Kasumi-1 (cell line): ENCODE measurements around the gene DCST2.
"Not testable (repeated sequence)": the region's sequence is repeated elsewhere in the genome, so short reads cannot be mapped to it uniquely, and the experiment has no call there.

Experiments used
- DNase-seq, 2 experiments: peaks; one replicate each; lab custom pipeline; 2025; lab: John Stamatoyannopoulos, UW

Gene DCST2

DNA sequence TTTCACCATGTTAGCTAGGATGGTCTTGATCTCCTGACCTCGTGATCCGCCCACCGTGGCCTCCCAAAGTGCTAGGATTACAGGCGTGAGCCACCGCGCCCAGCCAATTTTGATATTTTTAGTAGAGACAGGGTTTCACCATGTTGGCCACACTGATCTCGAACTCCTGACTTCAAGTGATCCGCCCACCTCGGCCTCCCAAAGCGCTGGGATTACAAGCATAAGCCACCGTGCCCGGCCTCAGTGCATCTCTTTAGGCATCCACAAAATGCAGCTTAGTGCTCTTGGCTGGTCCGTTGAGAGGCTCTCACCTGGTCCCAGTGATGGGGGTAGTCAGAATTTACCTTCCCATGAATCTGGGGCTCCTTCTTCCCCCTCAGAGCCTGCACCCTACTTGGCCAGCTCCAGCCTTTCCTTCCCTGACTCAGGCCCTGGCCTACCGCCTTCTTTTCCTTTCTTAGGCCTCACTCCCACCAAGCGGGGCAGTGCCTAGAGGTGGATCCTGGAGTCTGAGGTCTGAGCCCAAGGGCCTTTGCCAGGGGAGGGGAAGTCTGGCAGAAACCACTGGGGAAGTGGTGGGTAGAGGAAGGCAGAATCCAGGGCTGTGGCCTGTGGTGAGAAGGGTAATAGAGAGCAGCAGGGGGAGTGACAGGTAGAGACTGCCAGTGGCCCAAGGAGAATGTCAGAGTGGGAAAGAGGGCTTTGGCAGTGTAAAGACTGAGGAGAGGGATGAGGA, 36.4 kb downstream of the DCST2 start:
- peak; percentile 55 to 57 for DNase-seq

- peak; percentile 45 to 48 for DNase-seq
Observed at GRCh38 chr1:154995301-154995983, 38.1 kb downstream of the DCST2 start.

- no peak for DNase-seq
Observed at GRCh38 chr1:154994591-154994990, 39.0 kb downstream of the DCST2 start.

GRCh38 chr1:154994269-154994587, 39.4 kb downstream of the DCST2 start:
- DNase-seq: no peak

DNA sequence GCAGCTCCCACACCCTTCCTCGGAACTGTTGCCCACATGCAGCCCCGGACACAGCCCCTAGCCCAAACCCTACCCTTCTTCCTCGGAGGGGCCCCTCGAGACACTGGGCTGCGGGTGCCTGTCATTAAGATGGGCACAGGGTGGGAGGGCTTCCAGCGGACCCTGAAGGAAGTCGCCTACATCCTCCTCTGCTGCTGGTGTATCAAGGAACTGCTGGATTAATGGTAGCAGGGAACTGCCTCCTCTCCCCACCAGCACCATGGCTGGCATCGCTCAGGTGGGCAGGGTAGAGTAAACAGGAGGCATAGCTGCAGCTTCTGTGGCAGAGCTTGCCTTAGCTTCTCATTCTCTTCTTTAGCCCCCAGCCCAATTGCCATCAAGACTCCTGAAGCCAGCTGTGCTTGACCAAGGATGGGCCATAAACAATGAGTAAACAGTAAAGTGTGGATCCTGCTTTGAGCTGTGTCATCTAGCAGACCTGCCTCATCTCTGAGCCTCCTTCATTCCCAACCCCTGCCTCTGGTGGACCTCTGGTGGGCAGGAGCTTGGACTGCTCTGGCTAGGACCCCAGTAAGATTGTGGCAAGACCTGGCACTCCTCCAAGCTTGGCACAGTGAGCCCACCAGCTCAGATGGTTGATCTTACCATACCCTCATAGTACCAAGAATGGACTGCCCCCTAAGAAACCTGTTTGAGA, 39.9 kb downstream of the DCST2 start, which contains the start of gene LENEP:
LENEP (plus strand) TSS at position 15 of the 697 bp plus-strand sequence; CDS start at position 37, 22 bp downstream.
- DNase-seq: no peak

DNA sequence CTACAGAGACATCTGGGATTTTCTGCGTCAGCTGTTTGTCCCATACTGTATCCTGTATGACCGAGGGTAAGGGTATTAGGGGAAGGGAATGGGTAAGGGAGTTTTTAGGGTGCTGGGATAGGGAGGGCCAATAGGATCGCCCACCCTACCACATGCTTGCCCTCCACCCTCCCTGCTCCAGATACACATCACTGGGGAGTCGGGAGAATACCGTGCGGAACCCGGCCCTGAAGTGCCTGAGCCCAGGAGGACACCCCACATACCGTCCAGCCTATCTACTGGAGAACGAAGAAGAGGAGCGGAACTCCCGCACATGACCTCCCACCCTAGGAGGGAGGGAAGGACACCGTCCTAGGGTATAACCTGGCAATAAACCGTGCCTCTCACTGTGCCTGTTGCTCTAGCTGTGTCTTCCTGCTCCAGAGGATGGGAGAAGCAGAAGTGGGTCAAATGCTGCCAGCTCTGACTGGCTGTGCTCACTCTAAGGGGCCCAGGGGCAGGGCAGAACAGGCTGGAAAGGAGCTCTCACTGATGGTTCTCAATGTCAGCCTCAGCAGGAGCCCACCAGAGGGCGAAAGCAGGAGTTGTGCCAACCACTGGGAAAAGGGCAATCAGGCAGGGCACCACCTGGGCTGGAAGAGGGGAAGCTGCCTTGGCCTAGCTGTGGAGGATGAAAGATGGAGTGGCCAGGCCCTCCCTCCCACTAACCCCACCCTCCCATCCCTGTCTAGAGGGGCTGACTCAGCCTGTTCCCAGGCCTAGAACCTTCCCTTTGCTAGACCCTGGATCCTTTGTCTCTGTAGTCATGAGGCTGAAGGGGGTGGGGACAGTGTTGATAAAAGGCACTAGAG, 40.6 kb downstream of the DCST2 start:
- DNase-seq: peak in 1 of 2 experiments; percentile 40

GRCh38 chr1:154990276-154990675, 43.3 kb downstream of the DCST2 start:
- DNase-seq: no peak

DNA sequence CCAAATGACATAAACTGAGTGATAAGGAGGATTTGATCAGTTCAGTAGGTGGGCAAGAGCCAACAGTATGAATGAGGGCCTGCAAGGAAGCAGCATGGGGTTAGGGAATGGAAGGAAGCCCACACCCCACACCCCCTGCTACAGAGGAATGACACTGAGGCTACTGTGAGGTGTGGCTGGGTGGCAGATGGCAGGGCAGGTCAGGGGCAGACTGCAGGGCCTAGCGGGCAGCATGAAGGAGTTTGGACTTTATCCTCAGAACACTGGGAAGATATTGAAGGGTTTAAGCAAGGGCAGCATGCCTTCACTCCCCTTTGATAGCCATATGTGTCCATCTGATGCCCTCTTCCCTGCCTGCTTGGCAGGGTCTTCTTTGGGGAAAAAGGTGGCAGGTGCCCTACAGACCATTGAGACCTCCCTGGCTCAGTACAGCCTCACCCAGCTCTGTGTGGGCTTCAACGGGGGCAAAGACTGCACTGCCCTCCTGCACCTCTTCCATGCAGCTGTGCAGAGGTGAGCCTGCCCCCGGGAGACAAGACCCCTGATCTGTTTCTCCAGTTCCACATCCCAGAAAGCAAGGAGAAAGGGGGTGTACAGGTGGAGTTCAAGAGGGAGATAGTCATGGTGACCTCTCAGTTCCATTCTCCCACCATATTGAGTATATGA, 44.3 kb downstream of the DCST2 start:
- no peak for DNase-seq

GRCh38 chr1:154988058-154988954, 45.3 kb downstream of the DCST2 start:
- no peak for DNase-seq

GRCh38 chr1:154987326-154987725, 46.3 kb downstream of the DCST2 start:
- DNase-seq: no peak

DNA sequence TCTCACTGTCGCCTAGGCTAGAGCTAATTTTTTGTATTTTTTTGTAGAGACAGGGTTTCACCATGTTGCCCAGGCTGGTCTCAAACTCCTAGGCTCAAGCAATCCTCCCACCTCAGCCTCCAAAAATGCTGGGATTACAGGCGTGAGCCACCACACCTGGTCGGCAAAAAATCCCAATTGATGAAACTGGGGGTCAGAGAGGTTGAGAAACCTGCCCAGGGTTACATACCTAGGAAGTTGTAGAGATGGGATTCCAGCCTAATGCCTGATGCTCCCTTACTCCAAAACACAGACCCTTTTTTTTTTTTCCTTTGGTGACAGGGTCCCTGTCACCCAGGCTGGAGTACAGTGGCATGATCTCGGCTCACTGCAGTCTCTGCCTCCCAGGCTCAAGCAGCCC, 46.8 kb downstream of the DCST2 start:
- DNase-seq: not testable (repeated sequence)

- no peak for DNase-seq
Observed at GRCh38 chr1:154983776-154984466, 49.7 kb downstream of the DCST2 start.

GRCh38 chr1:154982897-154983648, 50.5 kb downstream of the DCST2 start, which contains the start of gene FLAD1:
TSS of gene FLAD1 (plus strand) at chr1:154983344. CDS start at chr1:154983695, 351 bp downstream.
- DNase-seq: peak; percentile 100

GRCh38 chr1:154982341-154982740, 51.2 kb downstream of the DCST2 start:
- DNase-seq: no peak

DNA sequence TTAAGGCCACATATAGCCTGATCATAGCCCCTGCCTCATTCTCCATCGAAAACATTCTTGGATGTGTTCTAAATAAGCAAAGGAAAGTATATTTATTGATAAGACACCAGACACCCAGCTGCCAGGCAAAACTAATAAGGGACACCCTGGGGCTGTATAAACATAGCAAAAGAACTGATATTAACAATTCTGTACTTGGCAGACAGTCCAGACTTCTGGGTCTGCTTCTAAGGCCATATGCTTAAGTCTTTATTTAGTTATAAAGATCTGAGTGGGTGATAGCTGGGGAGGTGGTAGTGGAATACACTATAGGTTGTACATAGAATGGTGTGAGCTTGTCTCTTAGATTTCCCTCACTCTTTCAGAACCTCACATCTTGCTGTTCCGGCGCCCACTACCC, 55.2 kb downstream of the DCST2 start:
- DNase-seq: no peak

DNA sequence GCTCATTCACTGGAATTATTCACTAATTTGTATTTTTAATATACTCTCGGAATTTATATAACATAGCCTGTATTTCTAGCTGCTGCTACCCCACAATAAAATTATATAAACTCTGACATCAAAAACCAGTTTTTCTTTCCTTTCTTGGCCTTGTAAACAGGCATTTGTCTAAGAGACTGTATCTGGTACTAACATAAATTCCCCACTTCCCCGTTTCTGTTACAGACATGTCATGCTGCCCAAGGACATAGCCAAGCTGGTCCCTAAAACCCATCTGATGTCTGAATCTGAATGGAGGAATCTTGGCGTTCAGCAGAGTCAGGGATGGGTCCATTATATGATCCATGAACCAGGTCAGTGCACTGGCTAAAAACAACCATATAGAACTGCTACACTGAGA, 55.8 kb downstream of the DCST2 start:
- DNase-seq: not testable (repeated sequence)

DNA sequence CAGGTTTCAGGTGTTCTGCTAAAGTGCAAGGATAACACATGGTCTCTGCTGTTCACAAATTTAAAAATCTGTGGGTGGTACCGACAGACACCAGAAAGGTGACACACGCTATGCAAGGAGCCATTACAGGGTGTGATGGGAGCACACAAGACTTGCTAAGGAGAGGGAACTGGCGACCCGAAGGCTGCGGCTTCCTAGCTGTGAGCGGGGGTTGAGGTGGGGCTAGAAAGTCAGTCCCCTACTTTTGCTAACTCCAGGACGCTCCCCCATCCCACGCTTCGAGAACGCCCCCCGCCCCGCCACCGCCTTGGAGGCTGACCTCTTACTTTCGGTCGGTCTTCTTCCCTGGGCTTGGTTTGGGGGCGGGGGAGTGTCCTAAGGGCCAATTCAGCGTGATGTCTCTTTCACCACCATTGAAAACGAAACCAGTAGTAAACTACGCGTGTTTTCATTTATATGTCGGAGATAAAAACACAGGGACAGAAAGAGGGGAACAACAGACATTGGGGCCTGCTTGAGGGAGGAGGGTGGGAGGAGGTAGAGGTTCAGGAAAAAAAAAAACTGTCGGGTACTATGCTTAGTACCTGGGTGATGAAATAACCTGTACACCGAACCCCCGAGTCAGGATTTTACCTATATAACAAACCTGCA, 58.0 kb downstream of the DCST2 start:
- peak; percentile 48 to 50 for DNase-seq

- peak; percentile 94 to 98 for DNase-seq
Observed at GRCh38 chr1:154974808-154975408, 58.7 kb downstream of the DCST2 start.
